Effector CD4-positive, alpha-beta T cell (primary cell): ENCODE data around the gene CCDC83.
"Not testable (repeated sequence)": the region's sequence is repeated elsewhere in the genome, so short reads cannot be mapped to it uniquely, and the experiment has no call there.

ENCODE experiments used
- DNase-seq: peaks from one replicate; pipeline ENCODE4 v3.0.0-alpha.2; 2020

CCDC83 gene

GRCh38 chr11:85840932-85841331, 14.3 kb upstream of the CCDC83 start:
- DNase-seq: not testable (repeated sequence)

- no peak for DNase-seq
These were observed 11.3 kb upstream of the CCDC83 start for GRCh38 chr11:85843929-85844328.

- no peak for DNase-seq
These were observed 10.6 kb upstream of the CCDC83 start for GRCh38 chr11:85844439-85845123.

- DNase-seq: no peak
These were observed 10.0 kb upstream of the CCDC83 start for GRCh38 chr11:85845124-85845631.

GRCh38 chr11:85847436-85847835, 7.7 kb upstream of the CCDC83 start:
- DNase-seq: no peak

- no peak for DNase-seq
These were observed 7.2 kb upstream of the CCDC83 start for GRCh38 chr11:85848006-85848405.

GRCh38 chr11:85848556-85848955, 6.6 kb upstream of the CCDC83 start:
- DNase-seq: no peak

- DNase-seq: not testable (repeated sequence)
These were observed 2.4 kb upstream of the CCDC83 start for GRCh38 chr11:85852754-85853153.

- not testable (repeated sequence) for DNase-seq
These were observed 1.6 kb upstream of the CCDC83 start for GRCh38 chr11:85853541-85853940.

- DNase-seq: no peak
These were observed 999 bp upstream of the CCDC83 start for GRCh38 chr11:85854212-85854556.

GRCh38 chr11:85854557-85855340, 434 bp upstream of the CCDC83 start:
- peak; percentile 80 for DNase-seq

- DNase-seq: no peak
These were observed 1.9 kb downstream of the CCDC83 start for GRCh38 chr11:85857098-85857497.

GRCh38 chr11:85859541-85859940, 4.4 kb downstream of the CCDC83 start:
- DNase-seq: not testable (repeated sequence)

GRCh38 chr11:85863855-85864254, 8.7 kb downstream of the CCDC83 start:
- DNase-seq: no peak

- no peak for DNase-seq
These were observed 11.1 kb downstream of the CCDC83 start for GRCh38 chr11:85866137-85866827.

- DNase-seq: no peak
These were observed 12.6 kb downstream of the CCDC83 start for GRCh38 chr11:85867751-85868150.

GRCh38 chr11:85869781-85870180, 14.6 kb downstream of the CCDC83 start:
- DNase-seq: no peak

- no peak for DNase-seq
These were observed 19.1 kb downstream of the CCDC83 start for GRCh38 chr11:85874265-85874664.

- no peak for DNase-seq
These were observed 20.3 kb downstream of the CCDC83 start for GRCh38 chr11:85875505-85875904.

- no peak for DNase-seq
These were observed 29.4 kb downstream of the CCDC83 start for GRCh38 chr11:85884581-85885021.

GRCh38 chr11:85886089-85887056, 31.2 kb downstream of the CCDC83 start:
- DNase-seq: no peak

- no peak for DNase-seq
These were observed 33.9 kb downstream of the CCDC83 start for GRCh38 chr11:85889108-85889507.
